Activated T-cell treated with anti-CD3 and anti-CD28 coated beads for 24 hours (primary cell): ENCODE measurements around the gene LYRM9.
A peak's percentile ranks its signal among the peaks of the same experiment; 100 is the strongest.
"Not testable (repeated sequence)": the region's sequence is repeated elsewhere in the genome, so short reads cannot be mapped to it uniquely, and the experiment has no call there.

Experiments used
- DNase-seq: peaks from one replicate; pipeline ENCODE4 v3.0.0-alpha.2; 2020; ENCODE audit warnings: low read depth

LYRM9 gene

DNA sequence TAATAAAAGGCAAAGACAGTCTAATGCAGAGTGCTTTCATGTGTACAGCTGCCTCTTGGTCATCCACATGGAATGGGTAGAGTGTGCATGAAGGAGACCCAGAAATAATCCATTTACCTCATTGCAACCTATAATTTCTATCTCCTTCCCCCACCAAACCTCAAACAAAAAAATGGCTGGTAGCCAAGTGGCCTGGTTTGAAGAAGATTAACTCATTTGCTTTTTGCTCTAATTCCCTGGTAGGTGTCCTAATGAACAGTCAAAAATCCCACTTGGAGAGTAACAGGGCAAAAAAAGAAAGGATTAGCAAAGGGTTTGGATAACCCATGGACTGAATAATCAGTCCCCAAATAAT is 13.0 kb upstream of the LYRM9 start:
- no peak for DNase-seq

DNA sequence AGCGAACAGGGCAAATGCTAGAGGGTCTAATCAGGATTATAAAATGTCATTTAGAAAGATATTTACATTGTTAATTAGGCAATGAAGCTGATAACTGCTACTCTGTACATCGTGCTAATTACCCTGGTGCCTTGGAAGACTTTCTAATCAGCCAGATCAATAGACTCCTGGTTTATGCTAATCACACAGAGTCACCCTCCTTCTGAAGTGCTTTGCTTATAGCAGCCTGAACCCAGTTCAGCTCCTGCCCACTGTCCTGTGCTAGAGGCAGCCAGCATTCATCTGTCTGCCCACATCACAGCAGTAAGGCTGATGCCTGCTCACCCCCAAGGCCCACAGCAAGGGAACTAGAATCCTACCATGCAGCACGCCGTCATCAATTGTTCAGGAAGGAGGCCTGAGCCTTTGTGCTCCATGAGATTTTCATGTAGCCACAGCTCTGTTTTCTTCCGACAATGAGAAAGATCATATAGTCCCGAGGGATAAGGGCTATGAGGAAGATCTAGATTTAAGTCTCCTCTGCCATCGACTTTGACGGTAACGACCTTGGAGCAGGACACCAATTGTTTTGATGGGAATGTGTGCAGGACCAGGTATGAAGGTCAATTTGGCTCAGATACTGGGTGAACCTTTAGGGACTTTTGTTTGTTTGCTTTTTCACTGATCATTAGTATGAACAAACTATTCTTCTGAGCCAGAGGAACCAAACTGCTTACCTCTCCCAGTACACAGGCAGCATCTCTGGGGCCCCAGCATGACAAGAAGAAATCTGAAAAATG is 12.5 kb upstream of the LYRM9 start:
- no peak for DNase-seq

DNA sequence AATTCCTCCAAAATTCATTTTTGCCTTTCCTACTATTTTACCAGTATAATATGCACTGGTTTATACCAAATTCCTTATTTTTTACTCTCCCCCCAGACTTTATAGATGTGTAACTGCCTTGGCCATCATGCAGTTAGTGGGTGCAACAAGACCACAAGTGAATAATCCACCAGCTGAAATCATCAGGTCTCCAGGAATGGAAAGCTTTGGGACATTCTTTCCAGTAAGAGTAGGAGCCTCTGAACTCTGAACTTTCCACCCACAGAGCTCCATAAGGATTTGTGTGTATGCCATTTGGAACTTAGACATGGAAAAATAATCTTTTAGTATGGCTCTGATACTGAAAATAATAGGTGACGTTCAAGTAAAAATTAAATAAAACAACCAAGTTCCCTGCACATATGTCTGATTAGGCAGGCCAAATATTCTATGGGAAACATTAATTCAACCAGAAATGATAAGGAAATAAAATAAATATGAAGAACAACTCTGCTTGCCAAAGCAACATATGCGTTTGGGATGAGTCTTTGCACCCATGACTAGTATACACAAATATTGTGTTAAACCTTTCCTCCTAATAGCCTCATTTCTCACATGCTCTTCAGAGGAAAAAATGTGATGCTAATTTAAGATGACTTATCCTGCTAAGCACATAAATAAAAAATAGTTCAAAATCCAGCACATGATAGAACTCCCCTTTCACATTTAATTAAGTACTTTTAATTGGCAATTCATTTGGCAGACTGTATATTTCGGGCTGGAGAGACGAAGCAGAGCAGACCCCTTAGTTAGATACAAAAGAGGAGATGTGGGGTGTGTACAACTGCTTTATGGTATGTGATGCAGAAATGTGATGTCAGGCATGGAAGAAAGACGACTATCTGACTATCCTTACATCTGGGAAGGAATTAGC is 11.6 kb upstream of the LYRM9 start:
- DNase-seq: no peak

DNA sequence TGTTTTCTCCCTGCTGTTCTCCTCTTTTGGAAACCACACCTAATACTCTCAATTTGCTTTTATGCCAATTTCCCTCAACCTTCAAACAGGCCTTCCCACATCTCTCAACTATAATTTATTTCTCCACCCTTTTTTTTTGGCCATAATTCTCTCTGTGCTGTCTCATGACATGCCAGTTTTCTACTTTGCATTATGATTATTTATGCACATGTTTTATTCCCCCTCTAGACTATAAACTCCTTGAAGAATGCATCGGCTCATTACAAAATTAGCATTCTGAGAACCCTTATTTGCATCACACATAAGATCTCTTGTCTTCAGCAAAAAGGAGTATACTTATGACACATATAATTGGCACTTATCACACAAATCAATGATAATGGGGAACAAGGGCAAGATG is 10.9 kb upstream of the LYRM9 start:
- no peak for DNase-seq

DNA sequence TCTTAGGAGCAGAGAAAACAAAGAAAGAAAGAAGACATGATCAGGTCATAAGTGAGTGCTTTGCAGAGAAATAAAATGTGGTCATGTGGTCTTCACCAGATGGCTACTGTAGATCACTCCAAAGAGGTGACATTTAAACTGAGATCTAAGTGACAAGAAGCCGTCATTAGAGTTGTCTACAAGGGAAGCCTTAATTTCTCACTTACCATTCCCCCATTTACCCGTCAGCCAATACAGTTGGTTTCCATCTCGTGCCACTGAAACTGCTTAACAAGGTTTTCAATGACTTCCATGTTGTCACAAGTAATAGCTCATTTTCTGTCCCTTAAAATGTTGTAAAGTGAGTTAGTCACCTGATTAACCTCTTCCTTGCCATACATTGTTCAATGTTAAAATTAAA is 6.4 kb upstream of the LYRM9 start:
- no peak for DNase-seq

DNA sequence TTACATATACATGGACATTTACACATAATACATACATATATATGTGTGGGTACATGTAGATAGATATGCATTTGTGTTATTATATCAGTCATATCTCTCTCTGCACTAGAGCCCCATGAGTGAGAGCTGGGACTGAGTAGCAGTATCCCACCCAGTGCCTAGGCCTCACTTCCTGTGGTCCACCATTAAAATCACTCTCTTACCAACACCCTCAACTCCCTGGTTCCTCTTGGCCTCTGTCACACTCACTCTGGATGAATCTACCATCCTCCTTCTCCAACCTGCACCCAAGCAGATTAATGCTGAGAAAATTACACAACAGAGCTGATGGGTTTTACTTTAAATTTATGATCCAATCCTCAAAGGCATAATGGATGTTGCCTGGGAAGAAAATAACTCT is 4.9 kb upstream of the LYRM9 start:
- DNase-seq: no peak

DNA sequence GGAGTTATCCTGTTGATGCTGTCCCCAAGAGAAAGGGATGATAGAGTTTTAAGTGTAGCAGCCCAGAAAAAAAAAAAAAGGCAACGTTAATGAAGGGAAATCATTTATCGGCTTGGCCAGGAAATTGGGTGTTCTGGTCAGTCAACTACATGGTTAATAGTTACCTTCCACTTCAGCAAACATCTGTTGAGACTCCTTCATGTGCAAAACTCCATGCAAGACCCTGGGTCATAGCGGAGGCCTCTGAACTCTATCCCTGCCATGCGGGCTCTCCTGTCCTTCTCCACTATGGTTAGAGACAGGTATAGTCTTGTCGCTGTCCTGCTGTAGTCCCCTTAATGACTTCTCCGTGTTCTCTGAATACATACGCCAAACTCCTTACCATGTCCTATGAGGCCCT is 3.5 kb upstream of the LYRM9 start:
- DNase-seq: no peak

DNA sequence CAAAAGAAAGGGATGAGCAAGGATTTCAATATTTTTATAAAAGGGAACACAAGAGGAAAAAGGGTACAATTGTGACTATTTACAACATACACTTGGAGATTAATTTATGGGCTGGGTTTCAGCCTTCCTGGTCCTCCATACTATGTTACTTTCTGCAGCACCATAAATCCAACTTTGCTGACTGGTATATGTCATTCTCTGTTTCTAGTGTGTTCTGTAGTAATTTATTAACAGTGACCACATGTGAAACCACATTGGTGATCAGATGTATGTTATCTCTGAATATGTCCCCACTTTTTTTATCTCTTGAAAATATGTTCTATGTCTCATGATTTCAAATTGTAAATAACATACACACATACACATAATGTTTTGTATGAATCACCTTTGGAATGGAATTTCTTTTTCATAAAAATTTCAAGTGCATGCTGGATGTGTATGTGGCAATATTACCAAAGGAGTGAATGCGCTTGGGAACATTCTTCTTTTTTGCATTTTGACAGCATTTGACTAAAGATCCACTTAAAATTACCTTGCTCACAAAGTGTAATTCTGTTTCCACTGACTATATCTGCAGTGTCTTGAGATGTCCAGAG is 2.9 kb upstream of the LYRM9 start:
- DNase-seq: no peak

DNA sequence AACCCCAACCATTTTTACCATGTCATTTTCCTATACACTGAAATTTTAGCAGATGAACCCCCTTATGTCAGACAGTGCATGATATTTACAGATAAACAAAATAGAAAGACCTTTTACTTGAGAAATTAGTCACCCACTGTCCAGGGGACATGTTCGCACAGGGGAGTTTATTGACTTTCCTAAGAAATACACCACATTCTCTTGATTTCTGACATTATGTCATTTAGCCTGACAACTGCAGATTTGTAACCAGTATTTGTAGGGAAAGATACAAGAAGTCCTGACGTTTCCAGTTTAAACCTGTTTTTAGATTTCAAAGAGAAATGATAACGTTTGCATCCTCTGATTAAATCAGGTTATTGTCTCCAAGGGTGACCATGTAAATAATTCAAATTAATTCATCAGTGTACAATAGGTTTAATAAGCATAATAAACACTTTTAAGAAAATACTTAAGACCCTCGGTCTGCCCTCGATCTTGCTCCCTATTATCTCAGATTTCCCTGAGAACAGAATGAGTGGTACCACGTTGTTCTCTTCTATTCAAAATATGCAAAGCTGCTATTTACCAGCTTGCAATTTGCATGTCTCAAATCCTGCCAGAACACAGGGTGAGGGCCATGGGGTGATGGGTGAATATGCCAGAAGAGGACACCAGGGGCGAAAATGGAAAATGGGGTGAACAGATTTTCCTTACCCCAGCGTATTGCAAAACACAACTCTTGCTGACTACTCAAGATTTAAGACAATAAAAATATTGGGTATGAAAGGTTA is 2.1 kb upstream of the LYRM9 start:
- no peak for DNase-seq

DNA sequence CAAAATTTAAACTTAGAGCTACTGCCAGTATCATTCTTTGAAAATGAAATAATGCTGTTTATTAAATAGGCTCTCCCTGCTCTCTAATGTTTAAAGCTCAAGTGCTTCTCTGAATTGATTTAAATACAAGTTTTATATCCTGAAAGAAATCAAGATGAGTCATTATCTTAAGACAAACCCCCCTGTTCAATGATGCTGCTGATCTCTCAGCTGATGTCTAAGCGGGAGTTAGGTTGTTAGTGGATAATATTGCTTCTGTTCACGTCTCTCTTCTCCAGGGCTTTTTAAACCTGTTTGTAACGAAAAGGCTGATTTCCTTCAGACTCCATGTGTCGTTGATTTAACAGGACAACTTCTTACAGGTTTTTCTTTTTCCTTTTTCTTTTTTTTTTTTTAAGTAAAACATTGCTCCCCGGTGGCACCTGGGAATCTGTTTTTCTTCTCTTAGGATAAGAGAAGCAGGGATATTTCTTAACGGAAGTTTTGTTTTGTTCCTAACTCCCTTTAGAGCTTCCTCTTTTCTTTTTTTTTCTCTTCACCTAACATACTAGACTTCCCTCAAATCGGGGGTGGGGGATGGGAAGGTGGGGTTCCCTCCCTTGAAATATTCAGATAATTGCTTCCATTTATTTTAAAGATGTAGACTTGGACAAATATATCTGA is 807 bp upstream of the LYRM9 start:
- DNase-seq: no peak

DNA sequence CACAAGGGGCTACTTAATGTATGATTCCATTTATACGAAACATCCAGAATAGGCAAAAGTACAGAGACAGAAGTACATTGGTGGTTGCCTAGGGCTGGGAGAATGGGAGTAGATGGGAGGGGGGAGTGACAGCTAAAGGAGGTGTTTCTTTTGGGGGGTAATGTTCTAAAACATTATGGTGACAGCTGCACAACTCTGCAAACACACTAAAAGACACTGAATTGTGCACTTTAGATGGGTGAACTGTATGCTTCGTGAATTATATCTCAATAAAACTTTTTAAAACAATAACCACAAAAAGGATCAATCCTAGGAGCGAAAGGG is 661 bp downstream of the LYRM9 start:
- no peak for DNase-seq

DNA sequence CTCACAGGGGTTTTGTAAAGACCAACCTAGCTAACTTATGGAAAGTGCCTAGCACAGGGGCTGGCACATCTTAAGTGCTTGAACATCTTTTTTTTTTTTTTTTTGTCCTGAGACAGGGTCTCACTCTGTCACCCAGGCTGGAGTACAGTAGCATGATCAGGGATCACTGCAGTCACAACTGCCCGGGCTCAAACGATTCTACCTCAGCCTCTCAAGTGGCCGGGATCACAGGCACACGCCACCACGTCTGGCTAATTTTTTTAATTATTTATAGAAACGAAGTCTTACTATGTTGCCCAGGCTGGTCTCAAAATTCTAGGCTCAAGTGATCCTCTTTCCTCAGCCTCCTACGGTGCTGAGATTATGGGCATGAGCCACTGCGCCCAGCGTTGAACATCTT is 1.3 kb downstream of the LYRM9 start:
- no peak for DNase-seq

DNA sequence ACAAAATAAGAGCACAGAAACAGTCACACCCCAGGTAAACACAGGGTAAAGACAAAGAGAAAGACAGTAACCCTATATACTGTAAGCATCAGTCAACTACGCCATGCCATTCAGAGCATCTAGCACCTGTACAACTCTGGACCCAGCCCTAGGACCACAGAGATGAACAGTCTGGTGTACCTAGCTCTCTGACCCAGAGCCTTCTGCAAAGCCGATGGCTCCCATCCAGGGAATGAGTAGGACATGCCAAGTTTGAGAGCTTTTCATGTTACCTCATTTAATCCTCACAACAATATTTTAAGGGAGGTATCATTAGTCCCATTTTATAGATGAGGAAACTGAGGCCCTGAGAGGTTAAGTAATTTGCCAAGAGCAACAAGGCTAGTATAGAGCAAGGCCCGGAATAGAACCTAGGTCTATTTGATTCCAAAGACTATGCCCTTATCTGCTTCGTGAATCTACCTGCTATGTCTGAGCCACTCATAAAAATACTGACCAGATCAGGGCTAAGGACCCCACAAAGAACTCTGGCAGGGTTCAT is 3.4 kb downstream of the LYRM9 start:
- no peak for DNase-seq

DNA sequence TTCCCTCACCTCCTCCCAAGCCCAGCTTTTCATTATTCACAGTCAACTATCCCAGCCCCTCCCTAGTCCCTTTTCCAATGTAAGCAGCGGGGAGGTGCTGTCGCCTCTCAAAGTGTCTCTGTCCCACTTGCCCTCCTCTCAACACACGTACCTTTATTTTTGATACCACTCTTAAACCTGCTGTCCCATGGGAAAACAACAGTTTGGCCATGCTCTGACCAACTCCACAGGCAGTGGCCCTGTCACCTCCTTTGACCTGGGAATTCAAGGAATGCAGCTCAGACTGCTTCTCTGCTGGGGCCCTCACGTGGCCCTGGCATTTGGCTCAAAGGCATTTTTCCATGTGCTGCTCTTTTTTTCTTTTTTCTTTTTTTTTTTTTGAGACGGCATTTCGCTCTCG is 4.2 kb downstream of the LYRM9 start:
- no peak for DNase-seq

DNA sequence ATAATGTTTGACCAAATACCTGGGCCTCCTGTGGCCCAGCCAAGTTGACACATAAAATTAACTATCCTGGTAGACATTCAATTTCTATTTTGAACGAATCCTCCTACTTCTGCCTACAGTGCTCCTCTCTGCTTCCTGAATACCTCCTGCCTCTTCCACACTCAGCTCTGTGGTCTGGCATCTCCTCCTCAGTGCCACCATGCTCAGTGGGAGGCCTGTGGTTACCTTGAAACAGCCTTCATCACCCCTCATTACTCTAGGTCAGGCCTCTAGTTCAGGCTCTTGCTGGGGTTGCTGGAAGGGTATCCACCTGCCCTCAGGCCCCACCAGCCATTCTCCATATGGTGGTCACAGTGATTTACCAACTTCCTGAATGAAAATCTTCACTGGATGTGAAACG is 5.1 kb downstream of the LYRM9 start:
- DNase-seq: no peak

DNA sequence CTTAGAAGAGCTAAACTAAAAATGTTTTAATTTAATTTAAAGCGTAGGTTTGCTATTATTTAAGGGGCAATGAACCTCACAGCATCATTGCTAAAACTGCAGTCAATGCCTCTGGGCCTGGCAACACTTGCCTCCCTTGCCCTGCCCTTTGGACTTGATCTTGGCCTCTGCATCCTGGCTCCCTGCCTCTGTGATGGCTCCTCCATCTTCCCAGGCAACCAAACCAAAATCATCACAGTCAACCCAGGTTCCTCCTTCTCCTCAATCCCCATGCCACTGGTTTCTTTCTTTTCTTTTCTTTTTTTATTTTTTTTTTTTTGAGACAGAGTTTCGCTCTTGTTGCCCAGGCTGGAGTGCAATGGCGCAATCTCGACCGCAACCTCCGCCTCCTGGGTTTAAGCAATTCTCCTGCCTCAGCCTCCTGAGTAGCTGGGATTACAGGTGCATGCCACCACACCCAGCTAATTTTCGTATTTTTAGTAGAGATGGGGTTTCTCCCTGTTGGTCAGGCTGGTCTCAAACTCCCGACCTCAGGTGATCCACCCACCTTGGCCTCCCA is 6.7 kb downstream of the LYRM9 start:
- not testable (repeated sequence) for DNase-seq

DNA sequence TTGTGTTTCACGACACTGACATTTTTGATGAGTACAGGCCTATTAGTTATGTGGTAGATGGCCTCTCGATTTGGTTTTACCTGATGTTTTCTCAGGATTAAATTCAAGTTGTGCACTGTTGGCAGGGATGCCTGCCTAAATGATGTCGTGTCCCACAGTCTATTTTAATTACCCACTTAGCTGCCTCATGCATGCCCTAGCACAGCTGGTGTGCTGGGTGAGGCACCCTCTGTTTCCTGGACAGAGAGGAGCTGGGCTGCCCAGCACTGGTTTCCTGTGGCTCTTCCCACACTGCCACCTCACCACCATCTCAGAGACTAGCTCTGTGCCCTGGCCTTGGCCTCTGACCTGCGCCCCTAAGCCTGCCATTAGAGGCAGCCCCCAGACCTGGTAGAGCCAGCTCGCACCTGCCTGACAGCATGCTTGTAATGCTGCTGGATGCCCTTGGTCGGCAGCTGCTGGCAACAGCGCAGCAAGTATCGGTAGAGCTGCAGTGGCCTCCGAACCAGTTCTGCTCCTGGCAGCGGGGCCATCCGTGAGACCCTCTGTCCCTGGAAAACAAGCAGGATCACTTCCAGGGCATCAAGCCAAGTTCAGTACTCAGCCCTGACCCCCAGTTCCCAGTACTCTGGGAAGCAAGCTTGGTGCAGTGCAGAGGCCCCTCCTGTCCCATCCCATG is 10.9 kb downstream of the LYRM9 start:
- DNase-seq: no peak

DNA sequence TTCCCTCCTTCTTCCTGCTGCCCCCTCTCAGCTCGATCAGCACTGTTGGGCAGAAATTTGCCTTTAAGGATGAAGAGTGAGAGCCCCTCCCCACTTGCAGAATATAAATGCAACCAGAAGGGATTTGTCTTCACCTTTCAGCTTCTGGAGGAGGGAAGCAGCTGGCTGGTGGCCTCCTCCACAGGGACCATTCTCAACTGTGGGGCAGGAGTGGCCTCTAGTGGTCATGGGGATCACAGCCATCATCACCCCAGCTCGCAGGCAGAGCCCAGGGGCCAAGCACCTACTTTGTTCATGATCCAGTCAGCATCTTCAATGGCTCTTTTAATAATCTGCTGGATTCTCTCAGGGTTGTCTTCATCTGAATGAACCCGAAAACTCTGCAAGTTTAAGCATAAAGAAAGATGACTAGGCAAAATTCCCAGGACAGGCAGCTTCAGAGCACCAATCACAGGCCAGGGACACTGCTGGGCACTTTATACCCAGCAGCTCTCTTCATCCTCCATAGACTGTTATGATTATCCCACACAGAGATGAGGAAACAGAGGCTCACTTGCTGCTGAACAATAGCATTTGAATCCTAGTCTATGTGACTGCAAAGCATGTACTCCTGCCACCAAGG is 13.1 kb downstream of the LYRM9 start:
- DNase-seq: peak; percentile 57

DNA sequence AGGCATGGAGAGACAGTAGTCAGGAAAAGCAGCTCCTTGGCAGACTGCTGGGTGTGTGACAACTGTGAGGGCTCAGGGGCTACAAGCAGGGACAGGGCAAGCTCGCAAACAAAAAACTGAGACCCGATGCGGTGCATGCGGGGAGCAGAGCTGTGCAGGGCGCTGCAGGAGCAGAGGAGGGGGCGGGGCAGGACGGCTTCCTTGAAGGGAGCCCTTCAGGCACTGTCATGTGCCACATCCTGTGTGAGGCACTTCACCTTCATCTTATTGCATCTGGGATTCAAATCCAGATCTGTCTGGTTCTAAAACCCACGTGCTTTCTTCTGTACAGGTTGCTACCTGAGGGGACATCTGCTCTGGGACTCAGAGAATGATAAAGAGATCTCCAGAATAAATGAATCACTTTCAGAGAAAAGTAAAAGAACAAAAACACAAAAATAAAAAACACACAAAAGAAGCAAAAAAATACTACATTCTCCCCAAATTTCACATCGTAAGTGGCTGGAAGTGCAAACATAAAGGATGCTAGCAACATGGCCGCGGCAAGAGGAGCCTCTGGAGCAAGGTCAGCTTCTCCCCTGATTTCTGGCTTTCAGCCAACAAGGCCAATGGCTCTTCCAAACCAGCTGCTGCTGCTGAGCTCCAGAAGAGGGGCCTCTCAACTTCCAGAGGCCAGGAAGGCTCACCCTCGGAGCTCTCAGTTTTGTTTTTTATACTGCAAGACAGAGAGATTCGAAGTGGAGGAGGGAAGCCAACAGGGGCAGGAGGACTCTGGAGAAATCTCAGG is 14.2 kb downstream of the LYRM9 start:
- peak; percentile 16 for DNase-seq
